GM04504 (cell line): ENCODE results near the gene CENPM.

Experiments
- DNase-seq: peaks from one replicate; pipeline ENCODE4 v3.0.0-alpha.2; 2012; ENCODE audit warnings: low read depth

CENPM gene

GRCh38 chr22:41898645-41899044, 48.3 kb downstream of the CENPM start:
- DNase-seq: no peak

- DNase-seq: no peak
These were observed 53.2 kb downstream of the CENPM start for GRCh38 chr22:41893591-41894375.

- no peak for DNase-seq
These were observed 54.2 kb downstream of the CENPM start for GRCh38 chr22:41892721-41893120.

GRCh38 chr22:41891407-41891806, 55.5 kb downstream of the CENPM start:
- DNase-seq: no peak
